Central memory CD8-positive, alpha-beta T cell (primary cell): ENCODE measurements around the gene HLA-DMA.

Experiments used
- ATAC-seq: fragments of 150-1000 bp; cut with Tn5 transposase; replicated peaks from 2 replicates; pipeline ENCODE4 v1.10.0; 2022; ENCODE audit warnings: mild to moderate bottlenecking, moderate FRiP score, moderate number of reproducible peaks; ENCODE audit not compliant: poor library complexity, severe bottlenecking; ENCODE audit errors: extremely low read depth
- DNase-seq, 2 donors: peaks; one replicate each; pipeline ENCODE4 v3.0.0; 2021; ENCODE audit warnings: low spot score in 2 of 2
- H3K27ac Mint-ChIP-seq: one replicate; pipeline ENCODE4 v1.8.0; 2022; ENCODE audit warnings: low read depth, mild to moderate bottlenecking, moderate library complexity, mixed read lengths
- H3K27me3 Mint-ChIP-seq: one replicate; pipeline ENCODE4 v1.8.0; 2022; ENCODE audit warnings: mixed read lengths
- H3K36me3 Mint-ChIP-seq: one replicate; pipeline ENCODE4 v1.8.0; 2022; ENCODE audit warnings: mild to moderate bottlenecking, moderate library complexity, mixed read lengths; ENCODE audit not compliant: insufficient read depth
- H3K4me1 Mint-ChIP-seq: one replicate; pipeline ENCODE4 v1.8.0; 2022; ENCODE audit warnings: mixed read lengths
- H3K4me3 Mint-ChIP-seq: one replicate; pipeline ENCODE4 v1.8.0; 2022; ENCODE audit warnings: mild to moderate bottlenecking, moderate library complexity, mixed read lengths
- H3K9me3 Mint-ChIP-seq: one replicate; pipeline ENCODE4 v1.8.0; 2022; ENCODE audit warnings: mixed read lengths

Gene HLA-DMA

DNA sequence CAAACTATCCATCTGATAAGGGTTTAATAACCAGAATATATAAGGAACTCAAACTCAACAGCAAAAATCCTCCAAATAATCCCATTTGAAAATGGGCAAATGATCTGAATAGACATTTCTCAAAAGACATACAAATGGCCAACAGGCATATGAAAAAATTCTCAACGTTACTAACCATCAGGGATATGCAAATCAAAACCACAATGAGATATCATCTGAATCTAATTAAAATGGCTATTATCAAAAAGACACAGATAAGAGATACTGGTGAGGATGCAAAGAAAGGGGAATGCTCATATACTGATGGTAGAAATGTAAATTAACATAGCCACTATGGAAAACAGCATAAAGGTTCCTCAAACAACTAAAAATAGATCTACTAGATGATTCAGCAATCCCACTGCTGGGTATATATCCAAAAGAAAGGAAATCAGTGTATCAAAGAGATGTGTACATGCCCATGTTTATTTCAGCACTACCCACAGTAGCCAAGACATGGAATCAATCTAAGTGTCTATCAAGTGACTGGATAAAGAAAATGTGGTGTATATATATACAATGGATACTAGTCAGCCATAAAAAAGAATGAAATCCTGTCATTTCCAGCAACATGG lies 9.4 kb upstream of the HLA-DMA start:
- no peaks in the 10 kb centered on the region for H3K27me3 Mint-ChIP-seq
- no peak overlapping the region for H3K27ac Mint-ChIP-seq
- DNase-seq, result no peak
- H3K4me3 Mint-ChIP-seq, result no peak overlapping the region
- H3K9me3 Mint-ChIP-seq, result no peaks in the 10 kb centered on the region
- H3K4me1 Mint-ChIP-seq, result peaks cover 68% of the 10 kb centered on the region
- H3K36me3 Mint-ChIP-seq, result peaks cover 4% of the 10 kb centered on the region
- ATAC-seq, result no peak

GRCh38 chr6:32960563-32960962 lies 7.7 kb upstream of the HLA-DMA start:
- H3K27me3 Mint-ChIP-seq, result no peaks in the 10 kb centered on the region
- H3K27ac Mint-ChIP-seq, result peak overlapping the region; percentile 26
- DNase-seq (no peak), ATAC-seq (no peak)
- H3K4me3 Mint-ChIP-seq, result no peak overlapping the region
- H3K36me3 Mint-ChIP-seq, result peaks cover 6% of the 10 kb centered on the region
- peaks cover 52% of the 10 kb centered on the region for H3K4me1 Mint-ChIP-seq
- no peaks in the 10 kb centered on the region for H3K9me3 Mint-ChIP-seq

DNA sequence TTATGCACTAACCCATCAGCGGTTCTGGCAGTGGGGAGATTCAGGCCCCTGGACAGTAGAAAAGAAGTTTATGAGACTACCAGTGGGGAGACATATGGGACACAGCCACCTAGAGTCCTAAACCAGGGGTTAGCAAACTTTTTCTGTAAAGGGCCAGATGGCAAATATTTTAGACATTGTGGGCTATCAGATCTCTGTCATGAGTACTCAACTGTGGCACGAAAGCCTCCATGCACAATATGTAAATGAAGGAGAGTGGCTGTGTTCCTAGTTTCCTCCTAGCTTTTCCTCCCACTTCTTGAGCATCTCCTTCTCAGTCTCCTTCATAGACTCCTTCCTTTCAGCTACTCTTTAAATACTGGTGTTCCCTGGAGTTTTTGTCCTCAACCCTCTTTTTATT lies 3.3 kb upstream of the HLA-DMA start:
- peak in 1 of 2 donors; percentile 5 for DNase-seq
- Mint-ChIP-seq H3K27me3 (no peaks in the 10 kb centered on the region), H3K4me3 (no peak overlapping the region), H3K9me3 (no peaks in the 10 kb centered on the region), H3K4me1 (peaks cover 55% of the 10 kb centered on the region), H3K27ac (no peak overlapping the region), H3K36me3 (peaks cover 11% of the 10 kb centered on the region)
- ATAC-seq, result no peak

DNA sequence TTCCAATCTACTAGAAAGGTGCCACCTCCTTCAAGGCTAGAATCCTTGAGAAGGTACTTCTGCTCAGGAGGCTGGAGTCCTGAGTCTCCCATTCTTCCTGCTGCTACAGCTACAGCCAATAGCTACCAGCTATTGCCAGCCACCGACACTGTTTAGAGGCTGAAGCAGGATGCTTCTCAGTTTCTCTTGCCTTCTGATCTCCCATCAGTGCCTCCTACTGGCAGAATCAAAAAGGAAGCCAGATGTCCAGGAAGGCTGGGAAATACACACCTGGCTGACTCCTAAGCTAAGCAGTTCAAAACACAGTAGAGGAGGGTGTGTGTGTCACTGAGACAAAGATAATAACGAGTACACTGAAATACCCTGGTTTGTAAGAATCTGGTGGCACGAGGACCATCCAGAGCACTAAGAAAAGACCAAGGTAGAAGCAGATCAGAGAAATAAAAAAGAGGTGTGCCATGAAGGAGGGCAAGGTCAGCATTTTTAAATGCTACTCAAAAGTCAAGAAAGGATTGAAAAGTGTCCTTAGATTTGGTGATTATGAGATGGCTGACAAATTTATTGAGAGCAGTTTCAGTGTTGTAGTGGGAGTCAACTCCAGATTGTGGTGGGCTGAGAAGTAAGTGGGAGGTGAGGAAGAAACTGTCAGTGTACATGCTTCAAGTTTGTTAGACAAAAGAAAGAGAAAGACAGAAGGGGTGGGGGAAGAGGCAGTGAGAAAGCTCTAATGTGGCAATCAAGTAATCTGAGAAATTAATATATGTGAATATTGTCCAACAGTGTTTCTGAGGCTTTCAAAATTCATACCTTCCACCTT lies 2.3 kb upstream of the HLA-DMA start:
- H3K4me1 Mint-ChIP-seq, result peaks cover 50% of the 10 kb centered on the region
- no peak overlapping the region for H3K27ac Mint-ChIP-seq
- no peak overlapping the region for H3K4me3 Mint-ChIP-seq
- no peaks in the 10 kb centered on the region for H3K9me3 Mint-ChIP-seq
- H3K27me3 Mint-ChIP-seq, result no peaks in the 10 kb centered on the region
- peaks cover 11% of the 10 kb centered on the region for H3K36me3 Mint-ChIP-seq
- DNase-seq (peak in 1 of 2 donors; percentile 14), ATAC-seq (no peak)

DNA sequence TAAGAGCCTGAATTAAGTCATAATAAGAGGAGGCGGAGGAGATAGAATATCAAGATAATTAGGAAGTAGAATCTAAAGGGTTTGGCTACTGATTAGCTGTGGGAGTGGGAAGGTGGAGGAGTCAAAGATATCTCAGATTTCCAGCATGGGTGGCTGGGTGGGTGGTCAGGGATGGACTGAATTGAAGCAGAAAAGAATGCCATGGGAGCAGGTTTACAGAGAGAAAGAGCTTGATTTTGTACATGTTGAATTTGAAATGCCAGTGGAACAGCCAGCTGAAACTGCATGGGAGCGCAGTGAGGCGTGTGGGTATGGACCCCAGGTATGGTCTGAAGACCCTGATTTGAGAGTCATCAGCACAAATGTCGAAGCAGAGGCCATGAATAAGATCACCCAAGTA lies 1.4 kb upstream of the HLA-DMA start:
- no peaks in the 10 kb centered on the region for H3K27me3 Mint-ChIP-seq
- H3K36me3 Mint-ChIP-seq, result peaks cover 13% of the 10 kb centered on the region
- DNase-seq (peak in 1 of 2 donors; percentile 10), ATAC-seq (no peak)
- no peak overlapping the region for H3K27ac Mint-ChIP-seq
- no peak overlapping the region for H3K4me3 Mint-ChIP-seq
- H3K4me1 Mint-ChIP-seq, result peaks cover 53% of the 10 kb centered on the region
- H3K9me3 Mint-ChIP-seq, result no peaks in the 10 kb centered on the region

DNA sequence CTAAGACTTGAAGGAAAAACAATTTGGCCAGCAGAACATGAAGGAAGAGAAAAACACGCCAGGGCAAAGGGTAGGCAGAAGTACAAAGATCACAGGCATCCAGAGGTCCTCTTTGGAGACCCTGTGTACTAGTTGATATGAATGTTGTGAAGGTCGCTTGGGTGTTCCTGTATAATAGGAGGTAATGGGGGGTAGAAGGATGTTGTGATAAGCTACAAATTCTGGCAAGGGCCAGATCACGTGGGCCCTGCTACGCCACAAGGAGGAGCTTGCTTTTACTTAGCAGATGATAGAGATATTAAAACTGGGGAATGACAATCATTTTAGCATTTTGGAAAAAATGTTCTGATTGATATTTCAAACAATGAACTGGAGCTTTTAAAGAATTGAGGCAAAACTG lies 878 bp upstream of the HLA-DMA start:
- DNase-seq (peak in 1 of 2 donors; percentile 0), ATAC-seq (no peak)
- Mint-ChIP-seq H3K4me1 (peaks cover 56% of the 10 kb centered on the region), H3K27ac (no peak overlapping the region), H3K27me3 (no peaks in the 10 kb centered on the region), H3K36me3 (peaks cover 13% of the 10 kb centered on the region), H3K9me3 (no peaks in the 10 kb centered on the region), H3K4me3 (no peak overlapping the region)

DNA sequence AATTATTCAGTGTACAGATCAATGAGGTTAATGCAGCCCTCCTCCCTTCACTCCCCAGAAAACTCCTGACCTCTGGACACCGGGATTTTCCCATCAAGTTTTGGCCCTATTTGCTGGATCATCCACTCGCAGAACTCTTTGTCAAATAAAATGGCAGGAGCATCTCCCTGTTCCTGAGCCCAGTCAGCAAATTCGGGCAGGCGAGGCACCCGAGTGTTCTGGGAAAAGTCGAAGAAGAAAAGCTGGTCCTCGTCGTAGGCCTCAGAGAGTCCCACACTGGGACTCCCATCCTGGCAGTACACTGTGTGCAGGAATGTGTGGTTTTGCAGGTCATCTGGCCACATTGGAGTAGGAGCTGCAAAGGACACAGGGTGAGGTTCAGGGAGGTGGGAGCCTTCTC lies 2.4 kb downstream of the HLA-DMA start:
- Mint-ChIP-seq H3K4me3 (peak overlapping the region; percentile 96), H3K9me3 (no peaks in the 10 kb centered on the region)

GRCh38 chr6:32950010-32950409 lies 2.9 kb downstream of the HLA-DMA start:
- Mint-ChIP-seq H3K36me3 (peaks cover 9% of the 10 kb centered on the region), H3K9me3 (no peaks in the 10 kb centered on the region), H3K4me1 (peaks cover 74% of the 10 kb centered on the region), H3K27me3 (no peaks in the 10 kb centered on the region), H3K4me3 (peak overlapping the region; percentile 96), H3K27ac (peak overlapping the region; percentile 40)
- ATAC-seq, result no peak
- DNase-seq, result no peak

More for the DNA sequence above, 2.4 kb downstream of the HLA-DMA start:
- Mint-ChIP-seq H3K4me1 (peaks cover 74% of the 10 kb centered on the region), H3K36me3 (peaks cover 9% of the 10 kb centered on the region), H3K27ac (peak overlapping the region; percentile 40), H3K27me3 (no peaks in the 10 kb centered on the region)
- DNase-seq (no peak), ATAC-seq (no peak)

GRCh38 chr6:32949113-32949512 lies 3.8 kb downstream of the HLA-DMA start:
- Mint-ChIP-seq H3K4me3 (no peak overlapping the region), H3K9me3 (no peaks in the 10 kb centered on the region), H3K4me1 (peaks cover 74% of the 10 kb centered on the region), H3K27ac (no peak overlapping the region), H3K36me3 (peaks cover 11% of the 10 kb centered on the region), H3K27me3 (no peaks in the 10 kb centered on the region)
- DNase-seq (no peak), ATAC-seq (no peak)

DNA sequence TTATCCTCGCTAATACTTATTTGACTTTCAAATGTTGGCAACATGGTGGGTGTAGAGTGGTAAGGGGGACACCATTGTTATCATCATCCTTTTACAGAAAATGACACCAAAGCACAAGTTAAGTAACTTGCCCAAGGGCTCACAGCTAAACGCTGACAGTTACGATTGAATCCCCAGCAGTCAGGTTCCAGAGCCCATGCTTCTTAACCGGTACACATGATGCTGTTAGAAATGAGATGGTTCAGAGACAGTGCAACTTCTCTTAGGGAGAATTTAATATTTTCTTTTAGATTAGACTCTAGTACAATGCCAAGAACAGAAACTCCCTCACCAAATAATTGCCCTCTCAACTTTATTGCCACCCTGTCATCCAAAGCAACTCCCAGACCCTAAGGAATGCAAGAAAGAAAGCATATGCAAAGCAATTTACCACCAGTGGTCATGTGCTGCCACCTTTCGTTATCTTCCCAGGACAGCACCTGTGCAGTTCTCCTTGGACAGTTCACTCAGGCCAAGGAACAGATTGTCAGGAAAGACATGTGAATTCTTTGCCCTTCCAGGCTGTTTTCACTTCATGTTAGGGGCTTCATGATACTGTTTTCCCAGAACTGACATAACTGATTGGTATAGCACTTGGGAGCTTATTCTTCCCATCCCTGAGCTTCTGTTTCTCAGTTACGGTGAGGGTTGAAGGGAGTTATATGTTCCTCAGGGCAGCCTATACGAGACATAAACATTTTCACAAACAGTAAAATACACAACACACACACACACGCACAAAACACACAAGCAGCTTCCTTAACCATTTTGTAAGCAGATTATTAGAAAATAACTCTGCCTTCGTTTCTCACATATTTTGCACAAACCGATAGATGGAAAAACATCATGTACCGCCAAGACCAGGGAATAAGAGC lies 5.1 kb downstream of the HLA-DMA start:
- ATAC-seq (no peak), DNase-seq (no peak)
- H3K27me3 Mint-ChIP-seq, result no peaks in the 10 kb centered on the region
- no peak overlapping the region for H3K27ac Mint-ChIP-seq
- H3K4me3 Mint-ChIP-seq, result no peak overlapping the region
- H3K9me3 Mint-ChIP-seq, result no peaks in the 10 kb centered on the region
- peaks cover 8% of the 10 kb centered on the region for H3K36me3 Mint-ChIP-seq
- peaks cover 74% of the 10 kb centered on the region for H3K4me1 Mint-ChIP-seq

- H3K4me1 Mint-ChIP-seq, result peaks cover 74% of the 10 kb centered on the region
Observed at GRCh38 chr6:32946893-32947292, 6.0 kb downstream of the HLA-DMA start.

DNA sequence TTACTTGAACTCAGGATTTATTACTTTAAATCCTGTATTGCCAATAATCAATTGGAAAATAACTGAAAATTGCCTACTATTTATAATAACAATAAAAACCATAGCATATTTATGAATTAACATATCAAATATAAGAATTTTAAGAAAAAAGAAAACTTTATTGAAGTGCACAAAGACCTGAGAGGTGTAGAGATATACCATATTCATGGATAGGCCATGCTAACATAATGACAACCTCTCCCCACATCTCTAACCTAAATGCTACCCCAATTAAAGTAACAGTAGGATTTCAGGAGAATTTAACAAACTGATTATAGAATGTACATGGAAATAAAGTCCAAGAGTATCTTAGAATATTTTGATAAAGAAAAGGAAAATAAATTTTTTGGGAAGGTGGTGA lies 6.9 kb downstream of the HLA-DMA start:
- ATAC-seq, result no peak
- DNase-seq, result no peak
- Mint-ChIP-seq H3K9me3 (no peaks in the 10 kb centered on the region), H3K36me3 (peaks cover 12% of the 10 kb centered on the region), H3K4me1 (peaks cover 84% of the 10 kb centered on the region), H3K4me3 (peak overlapping the region; percentile 80), H3K27me3 (no peaks in the 10 kb centered on the region), H3K27ac (peak overlapping the region; percentile 79)

More at GRCh38 chr6:32946893-32947292, 6.0 kb downstream of the HLA-DMA start:
- no peaks in the 10 kb centered on the region for H3K27me3 Mint-ChIP-seq
- DNase-seq (no peak), ATAC-seq (no peak)
- peak overlapping the region; percentile 72 for H3K27ac Mint-ChIP-seq
- no peaks in the 10 kb centered on the region for H3K9me3 Mint-ChIP-seq
- H3K36me3 Mint-ChIP-seq, result peaks cover 7% of the 10 kb centered on the region
- no peak overlapping the region for H3K4me3 Mint-ChIP-seq
